ENCODE results near the gene ACACB.

DNA sequence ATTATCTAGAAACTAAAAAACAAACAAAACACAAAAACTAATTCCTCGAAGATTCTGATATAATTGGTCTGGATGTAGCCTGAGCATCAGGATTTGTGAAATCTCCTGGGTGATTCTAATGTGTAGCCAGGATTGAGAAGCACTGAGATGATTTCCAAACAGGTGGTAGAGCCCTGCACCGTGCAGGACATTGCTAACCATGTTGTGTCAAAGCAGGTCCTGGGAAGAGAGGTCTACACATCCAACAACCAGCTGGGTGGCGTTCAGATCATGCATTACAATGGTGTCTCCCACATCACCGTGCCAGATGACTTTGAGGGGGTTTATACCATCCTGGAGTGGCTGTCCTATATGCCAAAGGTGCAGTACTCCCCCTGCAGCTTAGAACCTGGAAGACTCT, 136.4 kb downstream of the ACACB start:
- TF ChIP-seq, protein P1, sequence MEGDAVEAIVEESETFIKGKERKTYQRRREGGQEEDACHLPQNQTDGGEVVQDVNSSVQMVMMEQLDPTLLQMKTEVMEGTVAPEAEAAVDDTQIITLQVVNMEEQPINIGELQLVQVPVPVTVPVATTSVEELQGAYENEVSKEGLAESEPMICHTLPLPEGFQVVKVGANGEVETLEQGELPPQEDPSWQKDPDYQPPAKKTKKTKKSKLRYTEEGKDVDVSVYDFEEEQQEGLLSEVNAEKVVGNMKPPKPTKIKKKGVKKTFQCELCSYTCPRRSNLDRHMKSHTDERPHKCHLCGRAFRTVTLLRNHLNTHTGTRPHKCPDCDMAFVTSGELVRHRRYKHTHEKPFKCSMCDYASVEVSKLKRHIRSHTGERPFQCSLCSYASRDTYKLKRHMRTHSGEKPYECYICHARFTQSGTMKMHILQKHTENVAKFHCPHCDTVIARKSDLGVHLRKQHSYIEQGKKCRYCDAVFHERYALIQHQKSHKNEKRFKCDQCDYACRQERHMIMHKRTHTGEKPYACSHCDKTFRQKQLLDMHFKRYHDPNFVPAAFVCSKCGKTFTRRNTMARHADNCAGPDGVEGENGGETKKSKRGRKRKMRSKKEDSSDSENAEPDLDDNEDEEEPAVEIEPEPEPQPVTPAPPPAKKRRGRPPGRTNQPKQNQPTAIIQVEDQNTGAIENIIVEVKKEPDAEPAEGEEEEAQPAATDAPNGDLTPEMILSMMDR (conservative IDR thresholded peaks at IDR 0.05 in 1 of 2, IDR thresholded peaks at IDR 0.05 in 1 of 2; ENCODE audit: extremely low read depth in 1 of 2, insufficient read depth in 1 of 2, low read depth in 1 of 2, low read length in 2 of 2): no peak
- no peak for TF ChIP-seq EZH2 (IDR thresholded peaks at IDR 0.05; ENCODE audit: borderline replicate concordance, low read length)
